Measurements from ENCODE around the gene PDE4D.

The PDE4D gene

GRCh38 chr5:59893429-59894227 is at the start of gene PDE4D:
PDE4D (minus strand) TSS chr5:59893726.
- peak; percentile 29 for DNase-seq (ENCODE audit: low read depth, low spot score)

GRCh38 chr5:59937633-59938032 is 44.1 kb upstream of the PDE4D start:
- DNase-seq (ENCODE audit: low read depth, low spot score): no peak

DNA sequence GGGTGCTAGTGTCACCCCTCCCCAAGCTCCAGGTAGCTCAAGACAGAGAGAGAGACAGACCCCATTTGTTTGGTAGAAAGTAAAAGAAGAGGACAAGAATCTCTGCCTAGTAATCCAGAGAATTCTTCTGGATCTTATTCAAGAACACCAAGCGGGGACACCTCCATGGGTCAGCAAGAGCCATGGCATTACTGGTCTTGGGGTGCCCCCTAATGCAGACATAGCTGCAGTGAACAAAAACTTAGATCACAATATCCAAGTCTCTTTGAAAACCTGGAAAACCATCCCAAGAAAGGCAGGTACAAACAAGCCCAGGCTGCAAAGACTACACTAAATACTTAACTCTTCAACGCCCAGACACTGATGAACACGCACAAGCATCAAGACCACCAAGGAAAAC is 29.9 kb upstream of the PDE4D start:
- DNase-seq (ENCODE audit: low read depth, low spot score): no peak

GRCh38 chr5:59922220-59922619 is 28.7 kb upstream of the PDE4D start:
- DNase-seq (ENCODE audit: low read depth, low spot score): no peak

DNA sequence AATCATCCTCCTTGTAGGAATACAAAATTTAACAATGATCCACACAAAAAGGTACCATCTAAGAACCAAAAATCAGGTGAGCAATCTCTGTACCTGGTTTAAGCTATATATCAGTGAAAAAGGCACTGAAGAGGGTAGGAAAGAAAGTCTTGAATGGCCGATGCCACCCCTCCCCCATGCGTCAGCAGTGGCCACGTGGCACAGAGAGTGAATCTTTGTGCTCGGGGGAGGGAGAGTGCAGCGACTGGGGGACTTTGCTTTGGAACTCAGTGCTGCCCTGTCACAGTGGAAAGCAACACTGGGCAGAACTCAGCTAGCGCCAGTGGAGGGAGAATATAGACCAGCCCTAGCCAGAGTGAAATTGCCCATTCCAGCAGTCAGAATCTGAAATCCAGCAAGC is 28.3 kb upstream of the PDE4D start:
- no peak for DNase-seq (ENCODE audit: low read depth, low spot score)

GRCh38 chr5:59919484-59919883 is 26.0 kb upstream of the PDE4D start:
- DNase-seq (ENCODE audit: low read depth, low spot score): no peak

GRCh38 chr5:59917121-59917520 is 23.6 kb upstream of the PDE4D start:
- no peak for DNase-seq (ENCODE audit: low read depth, low spot score)

- no peak for DNase-seq (ENCODE audit: low read depth, low spot score)
Observed at GRCh38 chr5:59905188-59905587, 11.7 kb upstream of the PDE4D start.

GRCh38 chr5:59897075-59897474 is 3.5 kb upstream of the PDE4D start:
- DNase-seq (ENCODE audit: low read depth, low spot score): no peak

- no peak for DNase-seq (ENCODE audit: low read depth, low spot score)
Observed at GRCh38 chr5:59891962-59892643, 1.4 kb downstream of the PDE4D start.

DNA sequence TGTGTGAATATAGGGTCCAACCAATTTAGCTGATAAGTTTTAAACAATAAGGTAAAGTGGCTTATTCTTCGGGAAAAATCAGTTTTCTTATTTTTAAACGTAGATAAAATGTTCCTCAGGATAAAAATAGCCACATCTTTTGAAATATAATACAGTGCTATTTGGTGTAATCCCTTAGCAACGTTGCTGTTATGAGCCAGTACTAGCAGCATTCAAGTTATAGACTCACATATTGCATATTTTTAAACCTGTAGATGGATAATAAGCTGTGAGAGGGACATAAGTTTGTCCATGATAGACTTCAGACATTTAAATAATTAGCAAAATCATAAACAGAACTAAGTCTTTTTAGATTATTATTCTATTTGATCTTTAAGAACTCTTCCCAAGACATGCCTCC is 6.3 kb downstream of the PDE4D start:
- no peak for DNase-seq (ENCODE audit: low read depth, low spot score)

DNA sequence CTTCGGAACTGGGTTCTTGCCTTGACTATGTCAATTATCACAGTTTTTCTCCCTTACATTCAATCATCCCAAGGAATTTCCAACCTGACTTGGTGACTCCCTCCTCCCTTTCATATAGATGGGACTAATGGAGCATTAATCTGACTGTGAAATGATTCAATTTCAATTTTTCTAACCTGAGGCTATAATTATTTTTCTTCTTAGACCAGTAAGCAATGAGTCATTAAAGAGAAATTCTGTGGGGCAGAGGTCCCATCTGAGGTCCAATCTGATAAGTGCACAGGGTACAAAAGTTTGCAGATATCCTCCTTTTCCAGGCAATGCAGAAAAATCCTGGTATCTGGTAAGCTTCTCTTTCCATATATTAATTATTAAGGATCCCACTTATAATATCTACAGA is 18.9 kb downstream of the PDE4D start:
- DNase-seq (ENCODE audit: low read depth, low spot score): no peak

DNA sequence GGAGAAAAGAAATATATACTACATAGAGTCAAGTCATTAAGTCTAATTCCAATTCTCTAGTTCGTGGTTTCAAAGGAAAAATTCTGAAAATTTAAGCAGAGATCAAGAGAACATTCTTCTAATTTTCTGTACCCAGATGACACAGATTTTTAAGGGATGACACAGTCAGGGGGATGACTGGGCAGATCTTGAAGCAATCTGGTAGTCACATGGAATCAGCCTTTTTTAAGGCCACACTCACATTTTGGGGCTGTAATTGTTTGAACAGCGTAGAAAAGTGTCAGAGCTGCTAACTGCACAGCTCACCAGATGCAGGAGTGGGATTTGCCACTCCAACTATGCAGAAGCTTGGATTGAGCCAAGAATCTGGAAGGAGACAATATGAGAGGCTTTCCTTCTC is 20.4 kb downstream of the PDE4D start:
- no peak for DNase-seq (ENCODE audit: low read depth, low spot score)

DNA sequence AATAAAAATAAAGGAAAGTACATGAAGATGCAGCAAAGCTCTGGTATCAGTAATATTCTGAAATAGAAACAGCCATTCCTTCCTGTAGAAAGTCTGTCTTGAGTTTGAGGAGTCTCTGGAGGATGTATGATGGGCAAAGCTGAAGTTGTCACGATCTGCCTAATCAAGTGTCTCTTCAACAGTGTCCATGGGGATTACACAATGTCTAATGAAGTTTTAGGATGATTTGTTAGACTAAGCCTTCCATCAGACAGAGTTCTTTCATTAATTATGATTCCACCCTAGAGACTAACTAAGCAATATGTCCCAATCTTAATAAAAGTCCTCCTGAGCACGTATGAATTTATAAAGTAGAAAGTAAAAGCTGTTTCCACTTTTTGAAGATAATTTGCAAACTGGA is 26.9 kb downstream of the PDE4D start:
- DNase-seq (ENCODE audit: low read depth, low spot score): no peak

DNA sequence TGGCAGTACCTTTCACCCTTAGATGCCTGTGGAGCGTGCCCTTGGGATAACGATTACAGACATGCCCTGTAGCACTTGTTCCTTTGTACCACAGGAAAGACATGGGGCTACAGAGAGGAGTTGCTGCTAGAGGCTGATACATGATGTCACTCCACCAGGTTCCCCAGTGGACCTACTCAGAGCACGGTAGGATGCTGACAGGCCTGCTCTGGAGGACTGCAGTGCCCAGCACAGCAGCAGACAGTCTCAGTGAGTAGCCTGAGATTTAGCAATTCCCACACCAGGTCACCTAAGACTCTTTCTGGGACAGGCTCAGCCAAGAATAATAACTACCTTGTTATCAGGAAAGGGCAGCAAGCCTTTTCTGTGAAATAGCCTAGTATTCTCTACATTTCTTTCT is 28.8 kb downstream of the PDE4D start:
- DNase-seq (ENCODE audit: low read depth, low spot score): no peak

- DNase-seq (ENCODE audit: low read depth, low spot score): no peak
Observed at GRCh38 chr5:59863777-59864176, 29.7 kb downstream of the PDE4D start.

DNA sequence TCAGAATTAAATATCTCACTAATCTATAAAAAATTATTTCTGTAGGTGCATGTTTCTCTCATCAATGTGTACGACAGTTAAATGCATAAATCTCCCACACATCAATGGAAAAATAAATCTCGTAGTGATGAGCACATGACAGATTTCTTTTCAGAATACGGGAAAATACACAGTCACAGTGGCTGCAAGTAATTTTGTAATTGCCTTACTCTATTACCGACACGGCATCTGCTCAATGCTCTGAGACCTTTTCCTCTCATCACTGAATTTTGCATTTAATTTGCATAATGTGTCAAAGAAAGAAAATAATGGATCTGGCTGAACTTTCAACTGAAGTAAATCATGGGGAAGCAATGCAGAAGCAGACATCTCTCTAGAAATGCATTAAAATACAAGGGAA is 37.2 kb downstream of the PDE4D start:
- DNase-seq (ENCODE audit: low read depth, low spot score): no peak

GRCh38 chr5:59850766-59851165 is 42.8 kb downstream of the PDE4D start:
- DNase-seq (ENCODE audit: low read depth, low spot score): no peak

- no peak for DNase-seq (ENCODE audit: low read depth, low spot score)
Observed at GRCh38 chr5:59847586-59847985, 45.9 kb downstream of the PDE4D start.

- no peak for DNase-seq (ENCODE audit: low read depth, low spot score)
Observed at GRCh38 chr5:59845730-59846129, 47.8 kb downstream of the PDE4D start.

- no peak for DNase-seq (ENCODE audit: low read depth, low spot score)
Observed at GRCh38 chr5:59843511-59844213, 49.9 kb downstream of the PDE4D start.

- no peak for DNase-seq (ENCODE audit: low read depth, low spot score)
Observed at GRCh38 chr5:59842999-59843398, 50.5 kb downstream of the PDE4D start.

DNA sequence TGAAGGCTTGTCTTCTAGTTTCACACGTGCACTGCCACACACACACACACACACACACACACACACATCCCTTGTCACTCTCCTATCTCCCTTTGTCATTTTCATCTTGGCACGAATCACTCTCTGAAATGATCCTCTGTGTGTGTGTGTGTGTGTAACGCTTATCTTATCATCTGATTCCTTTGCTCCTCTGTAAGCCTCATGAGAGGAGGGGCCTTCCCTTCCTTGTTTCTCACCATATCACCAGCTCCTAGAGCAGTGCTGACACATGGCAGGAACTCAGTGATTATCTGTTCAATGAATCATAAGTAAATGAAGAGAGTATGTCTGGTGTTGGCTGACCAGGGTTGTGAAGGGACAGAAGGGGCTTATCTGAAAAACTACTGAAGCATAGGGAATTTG is 53.3 kb downstream of the PDE4D start:
- no peak for DNase-seq (ENCODE audit: low read depth, low spot score)
